Sigmoid colon (tissue), 7 donors: ENCODE results near the gene HELZ. TPM values are rescaled to one million over a fixed set of nuclear protein-coding genes. Genes with fewer than 3 reads are reported as not detected.

Source experiments
- DNase-seq: peaks from one replicate; pipeline ENCODE4 v3.0.0-alpha.2; 2019
- H3K27ac ChIP-seq, 4 donors: fragments of 200-600 bp; sonication (generic); one replicate each; pipeline ENCODE4 v1.5.1; 2016 to 2019; ENCODE audit warnings: mild to moderate bottlenecking in 1 of 4
- H3K27me3 ChIP-seq, 3 donors: fragments of 200-600 bp; sonication (generic); one replicate each; pipeline ENCODE4 v1.5.1; 2019; ENCODE audit warnings: mild to moderate bottlenecking in 1 of 3
- H3K36me3 ChIP-seq, 4 donors: fragments of 200-600 bp; sonication (generic); one replicate each; pipeline ENCODE4 v1.5.1; 2016 to 2019
- H3K4me1 ChIP-seq, 4 donors: fragments of 200-600 bp; sonication (generic); one replicate each; pipeline ENCODE4 v1.5.1; 2017 to 2019
- H3K4me3 ChIP-seq, 4 donors: fragments of 200-600 bp; sonication (generic); one replicate each; pipeline ENCODE4 v1.5.1; 2017 to 2019; ENCODE audit warnings: mild to moderate bottlenecking in 2 of 4, moderate library complexity in 1 of 4
- H3K9me3 ChIP-seq, 4 donors: fragments of 200-600 bp in 3 of 4; sonication (generic) in 3 of 4; one replicate each; pipeline versions ENCODE4 v1.5.1 to v1.6.1; 2013 to 2019
- CTCF ChIP-seq, 4 experiments: fragments of 450-650 bp in 3 of 4; fragments of 200-600 bp in 1 of 4; IDR thresholded peaks; one replicate each; pipeline ENCODE4 v1.5.1; 2016 to 2019; ENCODE audit warnings: antibody characterized with exemption in 4 of 4, mild to moderate bottlenecking in 3 of 4, moderate library complexity in 2 of 4
- EP300 ChIP-seq, 4 donors: sonication (generic); formaldehyde crosslinking; IDR thresholded peaks; one replicate each; pipeline ENCODE4 v1.6.1; 2017; ENCODE audit warnings: antibody characterized with exemption in 4 of 4
- POLR2A ChIP-seq, 2 donors: fragments of 450-650 bp; IDR thresholded peaks; one replicate each; pipeline ENCODE4 v1.6.1; 2016; ENCODE audit warnings: antibody characterized with exemption in 2 of 2, mild to moderate bottlenecking in 2 of 2, moderate library complexity in 2 of 2
- POLR2AphosphoS5 ChIP-seq, 4 donors: sonication (generic); formaldehyde crosslinking; IDR thresholded peaks; one replicate each; pipeline ENCODE4 v1.6.1; 2017; ENCODE audit warnings: antibody characterized with exemption in 4 of 4
- WGBS, 2 donors: extraction: QIAGEN DNeasy Blood & Tissue Kit; methylation state at CpG; one replicate each; pipeline ENCODE4 v1.1.7; 2013; 5-methylcytosine and 5-hydroxymethylcytosine counted together
- intact Hi-C: fragments of 100-400 bp; cut with DNase I; formaldehyde crosslinking; loops from one replicate; pipeline ENCODE4 v1.15.1; 2023
- polyA plus RNA-seq, 3 donors: library from polyadenylated mRNA; stranded (reverse); fragments of 200-250 nt; gene quantifications; one replicate each; pipeline ENCODE4 v1.2.3, GENCODE V29; 2013
- total RNA-seq, 4 donors: library from RNA; depleted of rRNA; stranded (reverse); fragments of >200 nt; gene quantifications; one replicate each; pipeline ENCODE4 v1.1.0, GENCODE V29; 2016
- donor health status: healthy with polysubstance abuse.
- donor health status: Bipolar disorder and iron deficiency.
- donor health status: healthy.

Gene HELZ
- total and polyA plus RNA-seq, 7 donors, result 2.4 to 61.5 (median 31.7) TPM

- DNase-seq, result no peak
- no peaks in the 10 kb centered on the region for H3K36me3 ChIP-seq
- no peaks in the 10 kb centered on the region for H3K27me3 ChIP-seq
- no peak overlapping the region for H3K27ac ChIP-seq
- intact Hi-C loops, result no loop called here
- H3K4me3 ChIP-seq, result no peak overlapping the region
- WGBS, 2 donors, result 93 to 95% methylated on average over 9 of the region's 9 CpGs
- no peak for TF ChIP-seq POLR2A (IDR thresholded peaks at IDR 0.05)
- no peak for TF ChIP-seq POLR2AphosphoS5 (IDR thresholded peaks at IDR 0.05)
- TF ChIP-seq CTCF (IDR thresholded peaks at IDR 0.05), result no peak
- no peak for TF ChIP-seq EP300 (IDR thresholded peaks at IDR 0.05)
- H3K9me3 ChIP-seq, result no peaks in the 10 kb centered on the region
- no peaks in the 10 kb centered on the region for H3K4me1 ChIP-seq
Measured at GRCh38 chr17:67033613-67034012, 211.4 kb downstream of the HELZ start.

GRCh38 chr17:67032985-67033384 is 212.0 kb downstream of the HELZ start:
- intact Hi-C loops, result no loop called here
- TF ChIP-seq POLR2AphosphoS5 (IDR thresholded peaks at IDR 0.05), result no peak
- no peak for TF ChIP-seq POLR2A (IDR thresholded peaks at IDR 0.05)
- TF ChIP-seq CTCF (IDR thresholded peaks at IDR 0.05), result no peak
- TF ChIP-seq EP300 (IDR thresholded peaks at IDR 0.05), result no peak
- Histone ChIP-seq H3K4me3 (no peak overlapping the region), H3K27ac (no peak overlapping the region), H3K36me3 (no peaks in the 10 kb centered on the region), H3K4me1 (no peaks in the 10 kb centered on the region), H3K27me3 (no peaks in the 10 kb centered on the region), H3K9me3 (no peaks in the 10 kb centered on the region)
- WGBS, 2 donors, result 95% methylated on average over 13 of the region's 13 CpGs
- DNase-seq, result no peak

- DNase-seq, result no peak
- H3K27me3 ChIP-seq, result no peaks in the 10 kb centered on the region
- no peaks in the 10 kb centered on the region for H3K36me3 ChIP-seq
- H3K4me3 ChIP-seq, result no peak overlapping the region
- TF ChIP-seq CTCF (IDR thresholded peaks at IDR 0.05), result no peak
- no peak for TF ChIP-seq EP300 (IDR thresholded peaks at IDR 0.05)
- no peak for TF ChIP-seq POLR2A (IDR thresholded peaks at IDR 0.05)
- TF ChIP-seq POLR2AphosphoS5 (IDR thresholded peaks at IDR 0.05), result no peak
- H3K27ac ChIP-seq, result no peak overlapping the region
- H3K9me3 ChIP-seq, result no peaks in the 10 kb centered on the region
- 92 to 96% methylated on average over 14 of the region's 14 CpGs for WGBS, 2 donors
- no peaks in the 10 kb centered on the region for H3K4me1 ChIP-seq
- intact Hi-C loops, result no loop called here
Measured at GRCh38 chr17:67032382-67032781, 212.6 kb downstream of the HELZ start.

- 91 to 94% methylated on average over 21 of the region's 21 CpGs for WGBS, 2 donors
- no peak for DNase-seq
- intact Hi-C loops, result no loop called here
- Histone ChIP-seq H3K4me3 (no peak overlapping the region), H3K27ac (no peak overlapping the region), H3K27me3 (no peaks in the 10 kb centered on the region), H3K9me3 (no peaks in the 10 kb centered on the region), H3K4me1 (no peaks in the 10 kb centered on the region), H3K36me3 (no peaks in the 10 kb centered on the region)
- TF ChIP-seq POLR2A (IDR thresholded peaks at IDR 0.05) (no peak), CTCF (IDR thresholded peaks at IDR 0.05) (no peak), EP300 (IDR thresholded peaks at IDR 0.05) (no peak), POLR2AphosphoS5 (IDR thresholded peaks at IDR 0.05) (no peak)
Measured at GRCh38 chr17:67030641-67031040, 214.4 kb downstream of the HELZ start.

- no peaks in the 10 kb centered on the region for H3K36me3 ChIP-seq
- no peaks in the 10 kb centered on the region for H3K27me3 ChIP-seq
- H3K4me3 ChIP-seq, result no peak overlapping the region
- TF ChIP-seq POLR2A (IDR thresholded peaks at IDR 0.05), result no peak
- TF ChIP-seq CTCF (IDR thresholded peaks at IDR 0.05), result no peak
- TF ChIP-seq POLR2AphosphoS5 (IDR thresholded peaks at IDR 0.05), result no peak
- TF ChIP-seq EP300 (IDR thresholded peaks at IDR 0.05), result no peak
- 90% methylated on average over 12 of the region's 12 CpGs for WGBS, 2 donors
- no peaks in the 10 kb centered on the region for H3K9me3 ChIP-seq
- H3K4me1 ChIP-seq, result no peaks in the 10 kb centered on the region
- H3K27ac ChIP-seq, result no peak overlapping the region
- intact Hi-C loops, result no loop called here
- no peak for DNase-seq
Measured at GRCh38 chr17:67027031-67027628, 217.9 kb downstream of the HELZ start.
